Naive B cell (primary cell): Measurements from ENCODE around the gene SCAMP2. TPM values are rescaled to one million over a fixed set of nuclear protein-coding genes. Genes with fewer than 3 reads are reported as not detected.
A peak's percentile ranks its signal among the peaks of the same experiment; 100 is the strongest.

ENCODE experiments used
- ATAC-seq, 2 donors: fragments of 150-1000 bp; cut with Tn5 transposase; 2 replicates each; pipeline ENCODE4 v1.10.0; 2021; ENCODE audit warnings: low read depth in 2 of 2, mild to moderate bottlenecking in 2 of 2, moderate library complexity in 2 of 2
- DNase-seq: peaks from one replicate; pipeline ENCODE4 v3.0.0; 2022
- H3K27ac Mint-ChIP-seq, 6 donors: one replicate each; pipeline ENCODE4 v1.8.0; 2020 to 2022; ENCODE audit warnings: mild to moderate bottlenecking in 6 of 6, mixed read lengths in 6 of 6, moderate library complexity in 5 of 6, inconsistent platforms in 2 of 6
- H3K27me3 Mint-ChIP-seq, 3 donors: one replicate each; pipeline ENCODE4 v1.8.0; 2021 to 2022; ENCODE audit warnings: mixed read lengths in 3 of 3, mild to moderate bottlenecking in 1 of 3
- H3K36me3 Mint-ChIP-seq, 2 donors: one replicate each; pipeline ENCODE4 v1.8.0; 2020 to 2022; ENCODE audit warnings: mixed read lengths in 2 of 2, inconsistent platforms in 1 of 2, mild to moderate bottlenecking in 1 of 2
- H3K4me1 Mint-ChIP-seq, 3 donors: one replicate each; pipeline ENCODE4 v1.8.0; 2020 to 2022; ENCODE audit warnings: mixed read lengths in 3 of 3, inconsistent platforms in 1 of 3, mild to moderate bottlenecking in 1 of 3, moderate library complexity in 1 of 3
- H3K4me3 Mint-ChIP-seq, 8 donors: one replicate each; pipeline ENCODE4 v1.8.0; 2020 to 2022; ENCODE audit warnings: mild to moderate bottlenecking in 8 of 8, mixed read lengths in 8 of 8, moderate library complexity in 8 of 8, inconsistent platforms in 2 of 8
- H3K9me3 Mint-ChIP-seq, 7 donors: one replicate each; pipeline ENCODE4 v1.8.0; 2020 to 2022; ENCODE audit warnings: mixed read lengths in 7 of 7, mild to moderate bottlenecking in 5 of 7, inconsistent platforms in 2 of 7, moderate library complexity in 1 of 7
- polyA plus RNA-seq, 6 donors: library from polyadenylated mRNA; unstranded; fragments of 300-500 nt; fragmentation: Illumina TruSeq; gene quantifications; one replicate each; pipeline ENCODE4 v1.2.3, GENCODE V29; 2021; ENCODE audit warnings: low read depth in 6 of 6

SCAMP2 gene
- polyA plus RNA-seq, 6 donors from 2014 or later: 102 to 122 (median 110) TPM

DNA sequence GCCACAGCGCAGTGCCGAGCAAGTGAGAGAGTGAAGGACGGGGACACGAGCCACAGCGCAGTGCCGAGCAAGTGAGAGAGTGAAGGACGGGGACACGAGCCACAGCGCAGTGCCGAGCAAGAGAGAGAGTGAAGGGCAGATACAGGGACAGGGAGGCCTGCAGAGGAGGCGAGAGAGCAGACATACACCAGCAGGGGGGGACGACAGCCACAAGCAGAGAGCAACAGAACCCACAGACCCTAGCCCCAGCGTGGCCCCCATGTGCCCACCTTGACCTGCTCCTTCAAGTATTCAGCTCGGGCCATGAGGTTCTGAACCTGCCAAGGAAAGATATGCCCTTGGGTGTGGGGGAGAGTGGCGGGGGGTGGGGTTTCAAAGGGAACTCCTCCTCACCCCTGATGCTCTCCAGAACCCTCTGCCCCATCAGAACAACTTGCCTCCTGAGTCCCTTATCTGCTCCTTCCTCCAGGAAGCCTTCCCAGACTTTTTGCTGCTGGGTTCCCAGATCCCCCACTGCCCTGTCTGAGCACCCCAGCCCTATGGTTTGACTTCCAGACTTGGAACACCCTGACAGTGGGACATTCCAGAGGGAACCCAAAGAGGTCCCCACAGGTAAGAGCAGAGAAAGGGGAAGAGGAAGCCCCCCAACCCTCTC lies 35.6 kb downstream of the SCAMP2 start:
- H3K4me3 Mint-ChIP-seq: peak overlapping the region in 1 of 8 donors; percentile 71

DNA sequence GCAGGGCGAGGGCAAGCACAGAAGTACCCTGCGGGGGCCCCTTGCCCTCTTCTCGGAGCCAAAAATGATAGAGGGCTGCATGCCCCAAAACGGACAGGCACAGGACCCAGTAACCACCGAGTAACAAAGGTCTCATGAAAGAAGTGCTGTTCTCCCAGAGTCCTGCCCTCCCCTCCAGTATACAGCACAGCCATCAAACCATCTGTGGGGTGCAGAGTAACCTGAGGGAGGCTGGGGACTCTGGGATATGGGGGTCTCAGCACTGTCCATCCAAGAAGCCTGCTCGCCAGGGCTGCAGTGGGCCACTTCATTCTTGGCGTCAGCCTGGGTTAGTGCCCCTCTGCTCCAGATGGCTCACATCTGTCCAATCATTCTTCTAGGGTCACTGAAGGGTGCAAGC lies 36.3 kb downstream of the SCAMP2 start:
- no peaks in the 10 kb centered on the region for H3K9me3 Mint-ChIP-seq

More for the DNA sequence above, 35.6 kb downstream of the SCAMP2 start:
- peaks cover 0 to 5% of the 10 kb centered on the region in 2 donors for H3K36me3 Mint-ChIP-seq
- DNase-seq (no peak), ATAC-seq (no peak)
- peak overlapping the region in 1 of 6 donors; percentile 76 for H3K27ac Mint-ChIP-seq
- H3K27me3 Mint-ChIP-seq: no peaks in the 10 kb centered on the region
- H3K4me1 Mint-ChIP-seq: peaks cover 23 to 41% (median 23%) of the 10 kb centered on the region in 3 donors
- no peaks in the 10 kb centered on the region for H3K9me3 Mint-ChIP-seq

DNA sequence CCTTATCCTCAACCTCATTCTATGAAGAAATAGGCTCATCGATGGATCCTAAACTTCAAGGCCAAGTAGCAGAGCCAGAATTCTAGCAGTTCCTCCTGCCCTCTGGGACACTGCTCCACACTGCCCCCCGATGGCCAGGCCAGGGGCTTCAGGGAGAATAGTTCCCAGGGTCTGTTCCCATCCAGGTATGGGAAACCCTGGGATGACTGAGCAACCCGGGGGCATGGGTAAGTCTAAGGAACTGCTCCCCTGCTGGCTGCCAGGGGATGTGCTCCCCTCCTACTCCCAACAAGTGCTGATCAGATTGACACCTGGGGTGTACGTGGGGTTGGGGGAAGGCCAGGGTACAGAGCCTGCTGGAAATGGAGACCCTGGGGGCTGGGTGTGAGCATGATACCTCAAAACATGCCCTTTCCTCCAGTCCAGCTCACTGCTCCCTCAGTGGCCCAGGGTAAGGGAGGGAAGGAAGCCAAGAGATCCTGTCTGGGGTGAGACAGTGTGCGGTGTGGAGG lies 37.8 kb downstream of the SCAMP2 start:
- Mint-ChIP-seq H3K9me3 (no peaks in the 10 kb centered on the region), H3K27me3 (peaks cover 0 to 8% (median 4%) of the 10 kb centered on the region in 3 donors), H3K4me3 (peak overlapping the region in 1 of 8 donors; percentile 45), H3K27ac (peak overlapping the region in 2 of 6 donors; percentile 64 to 69), H3K4me1 (peaks cover 10 to 28% (median 10%) of the 10 kb centered on the region in 3 donors), H3K36me3 (peaks cover 0 to 5% of the 10 kb centered on the region in 2 donors)
- peak; percentile 37 to 50 for ATAC-seq
- DNase-seq: peak; percentile 18

More for the DNA sequence above, 36.3 kb downstream of the SCAMP2 start:
- H3K27ac Mint-ChIP-seq: no peak overlapping the region
- ATAC-seq (no peak), DNase-seq (no peak)
- H3K27me3 Mint-ChIP-seq: no peaks in the 10 kb centered on the region
- peaks cover 0 to 5% of the 10 kb centered on the region in 2 donors for H3K36me3 Mint-ChIP-seq
- H3K4me3 Mint-ChIP-seq: no peak overlapping the region
- peaks cover 16 to 34% (median 17%) of the 10 kb centered on the region in 3 donors for H3K4me1 Mint-ChIP-seq

DNA sequence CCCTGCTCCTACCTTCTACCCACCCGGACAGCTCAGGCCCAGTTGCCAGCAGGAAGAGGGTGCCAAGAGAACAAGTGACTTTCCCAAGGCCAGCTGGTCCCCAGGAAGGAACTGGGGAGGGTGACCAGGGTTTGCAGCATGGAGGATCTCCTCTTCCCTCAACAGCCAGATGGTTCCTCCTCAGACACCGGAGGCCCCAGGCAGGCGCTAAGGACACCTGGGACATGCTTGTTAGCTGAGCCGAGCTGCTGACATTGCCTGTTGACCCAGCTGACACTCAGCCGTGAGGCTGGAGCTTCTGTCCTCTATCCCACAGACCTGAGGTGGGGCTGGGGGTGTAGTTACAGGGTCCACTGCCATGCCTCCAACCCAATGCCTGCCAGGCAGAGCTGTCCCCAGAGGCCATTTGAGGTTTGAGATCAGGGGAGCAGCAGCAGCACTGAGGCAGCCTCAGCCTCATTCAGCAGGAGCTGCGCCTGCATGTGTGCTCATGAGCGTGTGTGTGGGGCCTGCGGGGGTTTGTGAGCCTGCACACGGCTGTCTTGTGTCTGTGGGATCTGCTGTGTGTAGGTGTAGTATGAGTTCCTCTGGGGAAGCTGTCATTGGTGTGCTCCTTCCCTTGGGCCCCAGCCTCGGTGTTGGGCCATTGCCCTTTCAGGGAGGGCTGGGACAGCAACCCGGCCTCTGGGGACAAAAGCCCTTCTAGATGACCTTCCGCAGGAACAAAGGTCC lies 39.6 kb downstream of the SCAMP2 start:
- Mint-ChIP-seq H3K27ac (peak overlapping the region in 1 of 6 donors; percentile 52), H3K4me1 (peaks cover 7 to 28% (median 10%) of the 10 kb centered on the region in 3 donors), H3K36me3 (peaks cover 0 to 5% of the 10 kb centered on the region in 2 donors), H3K4me3 (no peak overlapping the region), H3K27me3 (peaks cover 6 to 20% (median 14%) of the 10 kb centered on the region in 3 donors), H3K9me3 (no peaks in the 10 kb centered on the region)
- ATAC-seq (no peak), DNase-seq (no peak)

DNA sequence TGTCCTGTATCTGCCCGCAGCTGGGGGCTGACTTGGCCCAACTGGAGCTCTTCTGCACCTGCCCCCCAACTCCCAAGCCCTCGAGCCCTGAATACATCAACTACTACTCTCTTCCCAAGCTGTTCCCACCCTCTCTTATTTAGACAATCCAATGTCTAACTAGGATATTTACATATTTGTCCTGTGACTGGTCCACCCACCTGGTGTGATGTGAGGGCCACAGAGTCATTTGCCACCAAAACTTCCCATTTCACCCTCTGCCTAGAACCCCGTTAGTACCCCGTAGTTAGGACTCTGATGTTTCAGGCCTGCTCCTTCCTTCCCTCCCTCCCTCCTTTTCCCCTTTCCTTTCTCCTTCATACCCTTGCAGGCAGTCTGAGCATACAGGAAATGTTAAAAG lies 40.3 kb downstream of the SCAMP2 start:
- H3K9me3 Mint-ChIP-seq: no peaks in the 10 kb centered on the region
- H3K4me1 Mint-ChIP-seq: peaks cover 7 to 28% (median 14%) of the 10 kb centered on the region in 3 donors
- peaks cover 11 to 27% (median 22%) of the 10 kb centered on the region in 3 donors for H3K27me3 Mint-ChIP-seq
- no peak for ATAC-seq
- H3K36me3 Mint-ChIP-seq: peaks cover 0 to 5% of the 10 kb centered on the region in 2 donors
- H3K4me3 Mint-ChIP-seq: peak overlapping the region in 1 of 8 donors; percentile 29
- H3K27ac Mint-ChIP-seq: no peak overlapping the region
- DNase-seq: no peak

DNA sequence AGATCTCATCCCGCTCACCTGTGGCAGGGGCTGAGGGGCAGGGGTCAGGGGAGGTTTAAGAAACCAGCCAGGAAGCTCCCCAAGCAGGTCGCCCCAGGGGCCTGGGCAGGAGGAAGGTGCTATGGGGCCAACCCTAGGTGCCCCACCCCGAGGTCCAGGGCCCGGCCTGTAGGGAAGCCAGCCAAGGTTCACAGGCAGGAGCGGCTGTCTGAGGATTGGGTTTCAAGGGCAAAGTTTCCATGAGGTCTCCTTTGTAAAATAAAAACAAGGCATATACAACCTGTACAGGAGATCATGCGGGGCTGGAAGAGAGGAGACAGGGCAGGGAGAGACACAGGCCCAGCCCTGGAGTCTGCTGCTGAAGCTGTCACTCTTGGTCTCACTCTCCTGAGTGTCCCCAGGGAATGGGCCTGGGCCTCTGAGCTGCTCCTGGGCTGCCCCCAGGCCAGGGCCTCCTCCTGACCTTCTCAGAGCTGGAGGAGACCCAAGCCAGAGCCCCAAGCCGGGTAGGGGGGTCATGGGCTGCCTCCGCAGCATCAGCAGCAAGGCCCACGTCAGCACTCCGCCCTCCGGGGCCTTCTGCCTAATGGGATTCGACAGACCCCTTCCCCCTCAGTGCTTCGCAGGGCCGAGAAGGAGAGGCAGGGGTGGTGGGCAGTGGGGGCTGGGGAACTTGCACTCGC lies 41.2 kb downstream of the SCAMP2 start:
- H3K36me3 Mint-ChIP-seq: no peaks in the 10 kb centered on the region
- peaks cover 11 to 35% (median 30%) of the 10 kb centered on the region in 3 donors for H3K27me3 Mint-ChIP-seq
- peaks cover 7 to 30% (median 14%) of the 10 kb centered on the region in 3 donors for H3K4me1 Mint-ChIP-seq
- H3K9me3 Mint-ChIP-seq: no peaks in the 10 kb centered on the region
- DNase-seq: no peak
- H3K27ac Mint-ChIP-seq: peak overlapping the region in 1 of 6 donors; percentile 77
- no peak for ATAC-seq
- no peak overlapping the region for H3K4me3 Mint-ChIP-seq

DNA sequence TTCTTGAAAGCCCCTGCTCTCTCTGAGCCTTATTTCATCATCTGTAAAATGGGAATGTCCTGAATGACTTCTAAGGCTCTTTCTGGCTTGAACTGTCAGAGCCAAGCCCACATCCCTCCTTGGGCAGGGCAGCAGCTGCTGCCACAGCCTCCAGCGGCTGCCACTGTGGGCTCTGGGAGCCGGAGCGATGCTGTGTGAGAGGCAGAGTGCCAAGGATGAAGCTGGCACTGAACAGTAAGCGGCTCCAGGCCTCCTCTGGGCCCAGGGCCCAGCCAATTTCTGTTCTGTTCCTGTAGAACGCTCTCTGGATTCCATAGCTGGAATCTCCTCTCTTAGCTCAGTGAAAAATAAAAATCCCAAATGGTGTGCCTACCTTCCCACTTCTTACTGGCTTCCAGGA lies 42.3 kb downstream of the SCAMP2 start:
- ATAC-seq: no peak
- Mint-ChIP-seq H3K27ac (no peak overlapping the region), H3K36me3 (no peaks in the 10 kb centered on the region), H3K27me3 (peaks cover 15 to 43% (median 39%) of the 10 kb centered on the region in 3 donors), H3K4me1 (peaks cover 7 to 32% (median 14%) of the 10 kb centered on the region in 3 donors), H3K9me3 (no peaks in the 10 kb centered on the region), H3K4me3 (no peak overlapping the region)
- no peak for DNase-seq

DNA sequence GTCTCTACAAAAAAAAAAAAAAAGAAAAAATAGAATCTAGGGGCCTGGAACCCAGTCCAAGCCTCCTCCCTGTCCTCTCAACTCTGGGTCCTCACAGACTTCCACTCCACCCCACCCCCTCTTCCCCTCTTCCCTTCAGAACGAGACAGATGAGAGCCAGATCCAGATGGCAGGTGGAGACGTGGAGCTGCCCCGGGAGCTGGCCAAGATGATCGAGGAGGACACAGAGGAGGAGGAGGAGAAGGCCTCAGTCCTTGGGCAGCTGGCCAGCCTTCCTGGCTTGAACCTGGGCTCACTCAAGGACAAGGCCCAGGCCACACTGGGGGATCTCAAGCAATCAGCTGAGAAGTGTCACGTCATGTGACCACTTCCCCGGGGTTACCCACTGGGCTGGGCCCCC lies 43.2 kb downstream of the SCAMP2 start:
- peaks cover 3 to 26% (median 12%) of the 10 kb centered on the region in 3 donors for H3K4me1 Mint-ChIP-seq
- DNase-seq: no peak
- H3K36me3 Mint-ChIP-seq: no peaks in the 10 kb centered on the region
- no peaks in the 10 kb centered on the region for H3K9me3 Mint-ChIP-seq
- H3K27ac Mint-ChIP-seq: no peak overlapping the region
- H3K27me3 Mint-ChIP-seq: peaks cover 18 to 50% (median 48%) of the 10 kb centered on the region in 3 donors
- no peak for ATAC-seq
- no peak overlapping the region for H3K4me3 Mint-ChIP-seq

DNA sequence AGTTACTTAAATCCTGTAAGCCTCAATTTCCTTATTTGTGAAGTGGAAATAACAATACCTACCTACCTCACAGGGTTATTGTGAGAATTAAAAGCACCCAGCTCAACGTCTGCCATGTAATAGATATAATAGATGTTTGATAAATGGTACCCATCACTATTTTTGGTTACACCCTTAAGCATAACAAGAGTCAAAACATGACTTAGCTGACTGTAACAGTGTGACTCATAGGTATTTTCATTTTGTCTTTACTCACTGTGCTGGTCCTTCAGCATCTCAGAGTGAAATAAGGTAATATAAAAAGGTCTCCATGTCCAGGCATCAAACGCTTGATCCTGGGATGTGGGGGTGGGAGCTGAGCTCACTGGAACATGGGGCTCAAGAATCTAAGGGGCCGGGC lies 43.7 kb downstream of the SCAMP2 start:
- H3K9me3 Mint-ChIP-seq: no peaks in the 10 kb centered on the region
- H3K4me1 Mint-ChIP-seq: peaks cover 0 to 21% (median 15%) of the 10 kb centered on the region in 3 donors
- ATAC-seq: no peak
- DNase-seq: no peak
- no peaks in the 10 kb centered on the region for H3K36me3 Mint-ChIP-seq
- H3K4me3 Mint-ChIP-seq: no peak overlapping the region
- peaks cover 22 to 55% (median 53%) of the 10 kb centered on the region in 3 donors for H3K27me3 Mint-ChIP-seq
- H3K27ac Mint-ChIP-seq: no peak overlapping the region

DNA sequence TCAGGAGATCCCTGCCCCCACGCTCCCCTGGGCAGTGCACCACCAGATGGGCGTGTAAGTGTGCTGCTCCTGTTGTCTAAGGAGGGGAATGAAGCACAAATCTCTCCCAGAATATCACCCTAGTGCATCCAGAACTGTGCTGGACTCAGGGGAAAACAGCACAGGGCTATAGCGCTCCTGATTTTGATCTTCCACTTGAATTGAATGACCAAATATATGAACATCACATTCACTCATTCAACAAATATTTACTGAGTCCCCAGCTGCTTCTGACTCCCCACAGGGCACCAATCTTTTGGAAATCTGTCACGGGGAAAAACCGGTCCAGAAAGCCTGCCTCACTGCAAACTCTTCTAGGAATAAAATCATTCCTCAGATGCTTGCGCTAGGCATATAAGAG lies 44.3 kb downstream of the SCAMP2 start:
- ATAC-seq (no peak), DNase-seq (no peak)
- Mint-ChIP-seq H3K27me3 (peaks cover 22 to 61% (median 59%) of the 10 kb centered on the region in 3 donors), H3K9me3 (no peaks in the 10 kb centered on the region), H3K36me3 (no peaks in the 10 kb centered on the region), H3K4me1 (peaks cover 0 to 20% (median 15%) of the 10 kb centered on the region in 3 donors), H3K27ac (no peak overlapping the region), H3K4me3 (no peak overlapping the region)

DNA sequence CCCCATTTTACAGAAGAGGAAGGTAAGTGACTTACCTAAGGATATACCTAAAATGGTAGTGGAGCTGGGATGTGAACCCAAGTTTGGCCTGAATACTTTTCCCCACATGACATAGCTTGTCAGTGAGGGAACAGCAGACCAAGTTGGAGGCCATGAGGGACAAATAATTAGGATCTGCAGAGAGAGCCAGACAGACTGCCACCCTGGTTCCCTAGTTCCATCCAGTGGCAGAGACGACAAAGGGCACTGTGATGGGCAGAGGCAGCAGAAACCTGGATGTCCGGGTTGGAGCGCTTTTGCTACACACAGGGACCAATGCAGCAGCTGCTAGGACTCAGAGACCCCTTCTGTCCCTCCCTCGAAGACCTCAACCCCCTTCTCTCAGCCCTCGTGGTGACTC lies 45.6 kb downstream of the SCAMP2 start:
- peaks cover under 1 to 14% (median 11%) of the 10 kb centered on the region in 3 donors for H3K4me1 Mint-ChIP-seq
- H3K27ac Mint-ChIP-seq: peak overlapping the region in 1 of 6 donors; percentile 15
- peaks cover 22 to 67% (median 64%) of the 10 kb centered on the region in 3 donors for H3K27me3 Mint-ChIP-seq
- no peak overlapping the region for H3K4me3 Mint-ChIP-seq
- ATAC-seq: no peak
- H3K9me3 Mint-ChIP-seq: no peaks in the 10 kb centered on the region
- no peaks in the 10 kb centered on the region for H3K36me3 Mint-ChIP-seq
- DNase-seq: no peak

DNA sequence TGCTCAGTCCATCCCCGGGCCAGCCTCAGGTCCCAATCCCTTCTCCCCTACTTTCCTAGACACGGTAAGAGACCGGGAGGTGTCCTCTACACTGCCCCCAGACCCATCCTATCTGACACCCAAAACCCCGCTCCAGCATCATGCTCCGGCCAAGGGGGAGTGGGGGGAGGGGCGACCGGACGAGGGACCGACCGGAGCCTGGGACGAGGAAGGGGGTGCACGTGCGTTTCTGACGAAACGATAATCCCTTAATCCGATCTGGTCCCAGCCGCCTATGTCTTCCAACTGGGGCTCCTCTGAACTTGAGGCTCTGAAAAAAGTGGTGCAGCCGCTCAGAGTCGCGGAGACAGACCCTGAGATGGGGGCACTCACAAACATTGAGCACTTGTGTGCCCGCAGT lies 46.2 kb downstream of the SCAMP2 start:
- peaks cover 8 to 19% (median 14%) of the 10 kb centered on the region in 3 donors for H3K4me1 Mint-ChIP-seq
- no peak for DNase-seq
- H3K27me3 Mint-ChIP-seq: peaks cover 22 to 67% (median 64%) of the 10 kb centered on the region in 3 donors
- H3K27ac Mint-ChIP-seq: no peak overlapping the region
- H3K36me3 Mint-ChIP-seq: no peaks in the 10 kb centered on the region
- no peak for ATAC-seq
- peak overlapping the region in 1 of 8 donors; percentile 57 for H3K4me3 Mint-ChIP-seq
- no peaks in the 10 kb centered on the region for H3K9me3 Mint-ChIP-seq

DNA sequence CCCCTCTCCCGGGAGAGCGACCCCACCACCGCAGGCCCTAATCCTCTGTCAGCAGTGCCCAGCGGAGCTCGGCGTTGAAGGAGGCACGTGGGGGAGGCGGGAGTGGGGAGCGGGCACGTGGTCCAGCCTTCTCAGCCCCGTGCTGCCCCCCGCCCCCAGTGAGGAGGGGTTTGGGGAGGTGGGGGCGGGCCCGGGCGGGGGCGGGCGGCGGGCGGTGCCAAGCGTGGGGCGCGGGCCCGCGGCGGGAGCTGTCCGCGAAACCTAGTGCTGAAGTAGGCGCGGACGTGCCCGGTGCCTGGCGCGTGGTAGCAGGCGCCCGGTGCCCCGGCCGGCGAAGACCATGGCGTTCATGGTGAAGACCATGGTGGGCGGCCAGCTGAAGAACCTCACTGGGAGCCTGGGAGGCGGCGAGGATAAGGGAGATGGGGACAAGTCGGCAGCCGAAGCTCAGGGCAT lies 46.8 kb downstream of the SCAMP2 start, which contains the start of gene CPLX3:
Gene CPLX3, plus strand, starts transcription at position 264 of the 456 bp plus-strand sequence. Its CDS starts 77 bp downstream, at position 341.
- peak within 1 kb of the TSS in 4 of 8 donors; percentile 24 to 60 (median 43) for H3K4me3 Mint-ChIP-seq
- peak; percentile 37 for DNase-seq

More for the DNA sequence above, 46.8 kb downstream of the SCAMP2 start, which contains the start of gene CPLX3:
- H3K27me3 Mint-ChIP-seq: peaks cover 24 to 67% (median 64%) of the 10 kb centered on the region in 3 donors
- H3K4me1 Mint-ChIP-seq: peaks cover 13 to 24% (median 18%) of the 10 kb centered on the region in 3 donors
- peak within 1 kb of the TSS in 1 of 6 donors; percentile 15 for H3K27ac Mint-ChIP-seq
- no peaks in the 10 kb centered on the region for H3K36me3 Mint-ChIP-seq
- ATAC-seq: peak; percentile 29 to 48
- H3K9me3 Mint-ChIP-seq: no peaks in the 10 kb centered on the region
